Measurements from ENCODE around the gene CHST9. TPM values are rescaled to one million over a fixed set of nuclear protein-coding genes. Genes with fewer than 3 reads are reported as not detected.
"Not testable (repeated sequence)": the region's sequence is repeated elsewhere in the genome, so short reads cannot be mapped to it uniquely, and the experiment has no call there.

CHST9 gene
- total RNA-seq, 1 donor from 2014 or later = 2.4 TPM

DNA sequence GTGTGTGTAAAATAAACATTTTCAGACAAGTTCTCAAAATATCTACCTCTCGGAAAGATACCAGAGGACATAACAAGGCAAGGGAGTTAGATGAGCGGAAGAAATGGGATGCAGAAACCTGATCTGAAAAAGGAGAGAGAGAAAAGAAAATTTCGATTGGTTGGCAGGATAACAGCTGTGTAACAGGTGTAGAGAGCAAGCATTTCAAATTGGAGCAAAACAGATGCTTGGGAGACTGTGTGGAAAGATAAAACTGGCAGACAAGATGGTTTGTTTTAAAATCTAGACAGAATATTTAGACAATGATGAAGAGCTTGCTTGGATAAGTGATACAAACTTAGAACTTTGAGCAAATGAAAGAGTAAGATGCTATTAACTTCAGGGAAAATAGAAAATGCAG, 20.2 kb downstream of the CHST9 start:
- H3K4me3 Mint-ChIP-seq = no peak overlapping the region
- no peaks in the 10 kb centered on the region for H3K27me3 Mint-ChIP-seq (ENCODE audit: low read depth)
- H3K4me1 Mint-ChIP-seq = no peaks in the 10 kb centered on the region
- TF ChIP-seq, protein P1, sequence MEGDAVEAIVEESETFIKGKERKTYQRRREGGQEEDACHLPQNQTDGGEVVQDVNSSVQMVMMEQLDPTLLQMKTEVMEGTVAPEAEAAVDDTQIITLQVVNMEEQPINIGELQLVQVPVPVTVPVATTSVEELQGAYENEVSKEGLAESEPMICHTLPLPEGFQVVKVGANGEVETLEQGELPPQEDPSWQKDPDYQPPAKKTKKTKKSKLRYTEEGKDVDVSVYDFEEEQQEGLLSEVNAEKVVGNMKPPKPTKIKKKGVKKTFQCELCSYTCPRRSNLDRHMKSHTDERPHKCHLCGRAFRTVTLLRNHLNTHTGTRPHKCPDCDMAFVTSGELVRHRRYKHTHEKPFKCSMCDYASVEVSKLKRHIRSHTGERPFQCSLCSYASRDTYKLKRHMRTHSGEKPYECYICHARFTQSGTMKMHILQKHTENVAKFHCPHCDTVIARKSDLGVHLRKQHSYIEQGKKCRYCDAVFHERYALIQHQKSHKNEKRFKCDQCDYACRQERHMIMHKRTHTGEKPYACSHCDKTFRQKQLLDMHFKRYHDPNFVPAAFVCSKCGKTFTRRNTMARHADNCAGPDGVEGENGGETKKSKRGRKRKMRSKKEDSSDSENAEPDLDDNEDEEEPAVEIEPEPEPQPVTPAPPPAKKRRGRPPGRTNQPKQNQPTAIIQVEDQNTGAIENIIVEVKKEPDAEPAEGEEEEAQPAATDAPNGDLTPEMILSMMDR (IDR thresholded peaks at IDR 0.05; ENCODE audit: unreplicated experiment) = no peak
- no peak for DNase-seq (ENCODE audit: low spot score in 2 of 2, unreplicated experiment in 2 of 2)
- peaks cover 24% of the 10 kb centered on the region for H3K9me3 Mint-ChIP-seq
- no peak overlapping the region for H3K27ac Mint-ChIP-seq
- H3K36me3 Mint-ChIP-seq = peaks cover 7% of the 10 kb centered on the region

- H3K27me3 Mint-ChIP-seq (ENCODE audit: low read depth); H3K4me1 Mint-ChIP-seq; DNase-seq (ENCODE audit: low spot score in 2 of 2, unreplicated experiment in 2 of 2); H3K36me3 Mint-ChIP-seq; H3K4me3 Mint-ChIP-seq; H3K27ac Mint-ChIP-seq: not testable (repeated sequence)
- H3K9me3 Mint-ChIP-seq = peaks cover 21% of the 10 kb centered on the region
Observed at GRCh38 chr18:27163197-27163716, 21.9 kb downstream of the CHST9 start.

DNA sequence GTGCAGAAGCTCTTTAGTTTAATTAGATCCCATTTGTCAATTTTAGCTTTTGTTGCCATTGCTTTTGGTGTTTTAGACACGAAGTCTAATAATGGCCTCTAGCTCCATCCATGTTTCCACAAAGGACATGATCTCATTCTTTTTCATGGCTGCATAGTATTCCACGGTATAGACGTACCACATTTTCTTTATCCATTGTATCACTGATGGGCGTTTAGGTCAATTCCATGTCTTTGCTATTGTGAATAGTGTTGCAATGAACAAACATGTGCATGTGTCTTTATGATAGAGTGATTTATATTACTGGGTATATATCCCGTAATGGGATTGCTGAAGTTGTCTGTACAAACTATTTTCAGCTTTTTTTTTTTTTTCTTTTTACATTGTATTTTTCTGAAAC, 35.9 kb downstream of the CHST9 start:
- not testable (repeated sequence) for H3K27me3 Mint-ChIP-seq (ENCODE audit: low read depth); H3K27ac Mint-ChIP-seq; H3K4me1 Mint-ChIP-seq; DNase-seq (ENCODE audit: low spot score in 2 of 2, unreplicated experiment in 2 of 2); H3K4me3 Mint-ChIP-seq; H3K36me3 Mint-ChIP-seq
- peaks cover 15% of the 10 kb centered on the region for H3K9me3 Mint-ChIP-seq

- H3K36me3 Mint-ChIP-seq = peaks cover 2% of the 10 kb centered on the region
- TF ChIP-seq, protein P1 (IDR thresholded peaks at IDR 0.05; ENCODE audit: unreplicated experiment) = no peak
- no peak for DNase-seq (ENCODE audit: low spot score in 2 of 2, unreplicated experiment in 2 of 2)
- H3K27me3 Mint-ChIP-seq (ENCODE audit: low read depth) = no peaks in the 10 kb centered on the region
- H3K4me1 Mint-ChIP-seq = peaks cover 7% of the 10 kb centered on the region
- no peak overlapping the region for H3K4me3 Mint-ChIP-seq
- no peak overlapping the region for H3K27ac Mint-ChIP-seq
- H3K9me3 Mint-ChIP-seq = peaks cover 13% of the 10 kb centered on the region
Observed at GRCh38 chr18:27144672-27145071, 40.4 kb downstream of the CHST9 start.

- peaks cover 7% of the 10 kb centered on the region for H3K9me3 Mint-ChIP-seq
- DNase-seq (ENCODE audit: low spot score in 2 of 2, unreplicated experiment in 2 of 2) = no peak
- no peak overlapping the region for H3K4me3 Mint-ChIP-seq
- H3K4me1 Mint-ChIP-seq = peaks cover 7% of the 10 kb centered on the region
- no peaks in the 10 kb centered on the region for H3K36me3 Mint-ChIP-seq
- H3K27ac Mint-ChIP-seq = no peak overlapping the region
- no peaks in the 10 kb centered on the region for H3K27me3 Mint-ChIP-seq (ENCODE audit: low read depth)
- TF ChIP-seq, protein P1 (IDR thresholded peaks at IDR 0.05; ENCODE audit: unreplicated experiment) = no peak
Observed at GRCh38 chr18:27143580-27144287, 41.4 kb downstream of the CHST9 start.

DNA sequence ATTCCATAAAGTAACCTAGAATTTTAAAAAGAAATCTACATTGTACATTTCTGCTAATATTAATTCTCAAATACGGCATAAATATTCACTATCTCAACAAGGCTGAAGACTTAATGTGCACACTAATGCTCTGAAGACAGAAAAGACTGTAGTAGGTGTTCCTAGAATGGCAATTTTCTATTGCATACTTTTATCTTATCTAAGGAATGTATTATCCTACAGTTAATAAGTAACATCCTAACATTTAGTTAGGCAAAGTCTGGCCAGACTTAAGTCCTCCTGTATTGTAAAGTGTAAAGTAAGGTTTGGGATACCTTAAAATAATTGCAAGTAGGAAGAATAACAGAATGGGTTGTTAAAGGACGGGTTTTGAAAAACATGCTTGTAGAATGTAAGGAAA, 42.2 kb downstream of the CHST9 start:
- Mint-ChIP-seq H3K36me3 (no peaks in the 10 kb centered on the region), H3K4me1 (peaks cover 7% of the 10 kb centered on the region)

More for the DNA sequence above, 42.2 kb downstream of the CHST9 start:
- no peak overlapping the region for H3K4me3 Mint-ChIP-seq
- no peak for DNase-seq (ENCODE audit: low spot score in 2 of 2, unreplicated experiment in 2 of 2)
- H3K9me3 Mint-ChIP-seq = peaks cover 6% of the 10 kb centered on the region
- no peak overlapping the region for H3K27ac Mint-ChIP-seq
- TF ChIP-seq, protein P1 (IDR thresholded peaks at IDR 0.05; ENCODE audit: unreplicated experiment) = no peak
- H3K27me3 Mint-ChIP-seq (ENCODE audit: low read depth) = no peaks in the 10 kb centered on the region

Data from mesothelial cell of epicardium (in vitro differentiated cells).